HEK293T (cell line): ENCODE measurements around the gene ACO2.

Source experiments
- CTCF ChIA-PET: fragments of 350-600 bp; formaldehyde crosslinking; extraction: SDS; loops from one replicate; lab custom pipeline; 2021; ENCODE audit warnings: antibody characterized with exemption, inconsistent platforms; lab: Yijun Ruan, JAX
- POLR2A ChIA-PET: fragments of 350-600 bp; formaldehyde crosslinking; extraction: SDS; loops from one replicate; lab custom pipeline; 2020; ENCODE audit warnings: antibody characterized with exemption, inconsistent platforms; lab: Yijun Ruan, JAX
- DNase-seq: peaks from one replicate; pipeline ENCODE4 v3.0.0; 2012; ENCODE audit warnings: mixed read lengths; ENCODE audit errors: extremely low spot score
- ARNT ChIP-seq: fragments of 450-650 bp; IDR thresholded peaks from 2 replicates; pipeline ENCODE4 v1.6.1; 2017; ENCODE audit warnings: mild to moderate bottlenecking
- BHLHE40 ChIP-seq: fragments of 450-650 bp; IDR thresholded peaks from 2 replicates; pipeline ENCODE4 v1.6.1; 2016; ENCODE audit warnings: mild to moderate bottlenecking, moderate library complexity, borderline replicate concordance
- CTBP1 ChIP-seq: fragments of 450-650 bp; IDR thresholded peaks from 2 replicates; pipeline ENCODE4 v1.6.1; 2016; ENCODE audit warnings: borderline replicate concordance
- ELF4 ChIP-seq: fragments of 450-650 bp; IDR thresholded peaks from 2 replicates; pipeline ENCODE4 v1.6.1; 2017; ENCODE audit warnings: antibody characterized with exemption
- FOXA1 ChIP-seq: fragments of 450-650 bp; IDR thresholded peaks from 2 replicates; pipeline ENCODE4 v1.6.1; 2016; ENCODE audit warnings: mild to moderate bottlenecking
- FOXK2 ChIP-seq: fragments of 450-650 bp; IDR thresholded peaks from 2 replicates; pipeline ENCODE4 v1.6.1; 2016; ENCODE audit warnings: mild to moderate bottlenecking
- FOXM1 ChIP-seq: fragments of 450-650 bp; IDR thresholded peaks from 2 replicates; pipeline ENCODE4 v1.6.1; 2017; ENCODE audit warnings: mild to moderate bottlenecking, borderline replicate concordance
- HDGF ChIP-seq: fragments of 450-650 bp; IDR thresholded peaks from 2 replicates; pipeline ENCODE4 v1.6.1; 2017; ENCODE audit warnings: antibody characterized with exemption, borderline replicate concordance
- L3MBTL2 ChIP-seq: fragments of 450-650 bp; conservative IDR thresholded peaks from 2 replicates; pipeline ENCODE4 v1.6.1; 2016; ENCODE audit warnings: mild to moderate bottlenecking
- LEF1 ChIP-seq: fragments of 450-650 bp; IDR thresholded peaks from 2 replicates; pipeline ENCODE4 v1.6.1; 2017; ENCODE audit warnings: mild to moderate bottlenecking, borderline replicate concordance
- NFRKB ChIP-seq: fragments of 450-650 bp; IDR thresholded peaks from 2 replicates; pipeline ENCODE4 v1.6.1; 2016; ENCODE audit warnings: mild to moderate bottlenecking, moderate library complexity
- SP1 ChIP-seq: fragments of 450-650 bp; IDR thresholded peaks from 2 replicates; pipeline ENCODE4 v1.6.1; 2017
- SUZ12 ChIP-seq: fragments of 450-650 bp; IDR thresholded peaks from 2 replicates; pipeline ENCODE4 v1.6.1; 2016; ENCODE audit warnings: mild to moderate bottlenecking
- TARDBP ChIP-seq: fragments of 450-650 bp; IDR thresholded peaks from 2 replicates; pipeline ENCODE4 v1.6.1; 2016
- ZNF384 ChIP-seq: fragments of 450-650 bp; IDR thresholded peaks from 2 replicates; pipeline ENCODE4 v1.6.1; 2016
- TF ChIP-seq, protein P1 (sequence below): fragments of 450-650 bp; IDR thresholded peaks from 2 replicates; pipeline ENCODE4 v1.6.1; 2016

The ACO2 gene

DNA sequence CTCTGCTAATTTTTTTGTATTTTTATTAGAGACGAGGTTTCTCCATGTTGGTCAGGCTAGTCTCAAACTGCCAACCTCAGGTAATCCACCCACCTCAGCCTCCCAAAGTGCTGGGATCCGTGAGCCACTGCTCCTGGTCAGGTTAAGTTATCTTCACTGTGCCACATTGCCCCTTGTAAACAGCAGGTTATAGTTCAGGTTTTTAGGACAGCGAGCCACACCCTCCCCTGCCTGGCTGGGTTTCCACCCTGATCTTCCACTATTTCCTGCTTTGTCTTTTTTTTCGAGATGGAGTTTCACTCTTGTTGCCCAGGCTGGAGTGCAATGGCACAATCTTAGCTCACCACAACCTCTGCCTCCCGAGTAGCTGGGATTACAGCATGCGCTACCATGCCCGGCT is 16.1 kb downstream of the ACO2 start:
- ChIA-PET POLR2A (no interaction called here), CTCF (no interaction called here)
- TF ChIP-seq NFRKB = no peak
- TF ChIP-seq ELF4 = no peak
- TF ChIP-seq FOXK2 = no peak
- no peak for TF ChIP-seq HDGF
- no peak for TF ChIP-seq SP1
- DNase-seq = no peak

DNA sequence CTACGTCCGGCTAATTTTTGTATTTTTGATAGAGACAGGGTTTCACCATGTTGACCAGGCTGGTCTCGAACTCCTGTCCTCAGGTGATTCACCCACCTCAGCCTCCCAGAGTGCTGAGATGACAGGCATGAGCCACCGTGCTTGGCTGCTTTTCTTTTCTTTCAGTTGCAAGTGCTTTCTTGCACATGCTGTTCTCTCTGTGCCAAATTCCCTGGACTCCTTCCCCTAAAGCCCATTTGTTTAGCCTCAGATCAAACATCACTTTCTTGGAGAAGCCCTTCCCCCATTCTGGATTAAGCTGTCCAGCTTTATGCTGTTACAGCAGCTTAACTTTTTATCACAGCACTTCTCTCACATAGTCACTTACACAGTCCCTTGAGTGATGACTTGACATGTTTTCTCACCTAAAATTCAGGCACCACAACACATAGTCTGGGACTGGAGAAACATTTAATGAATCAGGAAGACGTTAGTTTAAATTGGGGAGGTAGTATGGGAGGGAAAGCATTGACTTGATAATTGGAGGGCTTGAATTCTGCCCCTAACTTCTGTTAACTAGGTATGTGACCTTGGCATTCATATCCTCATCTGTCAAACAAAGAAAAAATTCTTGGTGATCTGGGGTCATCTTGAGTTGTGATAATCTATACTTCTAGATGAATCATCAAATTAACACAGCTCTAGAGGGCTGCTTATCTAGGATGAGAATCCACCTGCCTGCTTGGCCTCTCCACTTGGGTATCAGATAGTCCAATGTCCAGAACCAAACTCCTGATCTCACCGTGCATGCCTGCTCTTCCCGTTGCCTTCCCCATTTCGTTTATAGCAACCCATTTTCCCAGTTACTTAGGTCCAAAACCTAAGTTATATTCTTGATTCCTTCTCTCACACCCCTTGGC is 18.4 kb downstream of the ACO2 start:
- no peak for TF ChIP-seq L3MBTL2
- TF ChIP-seq, protein P1, sequence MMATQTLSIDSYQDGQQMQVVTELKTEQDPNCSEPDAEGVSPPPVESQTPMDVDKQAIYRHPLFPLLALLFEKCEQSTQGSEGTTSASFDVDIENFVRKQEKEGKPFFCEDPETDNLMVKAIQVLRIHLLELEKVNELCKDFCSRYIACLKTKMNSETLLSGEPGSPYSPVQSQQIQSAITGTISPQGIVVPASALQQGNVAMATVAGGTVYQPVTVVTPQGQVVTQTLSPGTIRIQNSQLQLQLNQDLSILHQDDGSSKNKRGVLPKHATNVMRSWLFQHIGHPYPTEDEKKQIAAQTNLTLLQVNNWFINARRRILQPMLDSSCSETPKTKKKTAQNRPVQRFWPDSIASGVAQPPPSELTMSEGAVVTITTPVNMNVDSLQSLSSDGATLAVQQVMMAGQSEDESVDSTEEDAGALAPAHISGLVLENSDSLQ = no peak
- no peak for TF ChIP-seq FOXA1
- no peak for TF ChIP-seq CTBP1
- no peak for TF ChIP-seq TARDBP
- no peak for TF ChIP-seq HDGF
- no peak for TF ChIP-seq NFRKB
- no peak for TF ChIP-seq LEF1
- TF ChIP-seq FOXM1 = no peak
- no peak for TF ChIP-seq ELF4
- TF ChIP-seq ARNT = no peak
- TF ChIP-seq FOXK2 = no peak
- TF ChIP-seq BHLHE40 = no peak
- no peak for TF ChIP-seq ZNF384
- no peak for TF ChIP-seq SUZ12
- no peak for TF ChIP-seq SP1
- no peak for DNase-seq
- CTCF ChIA-PET = no interaction called here
- POLR2A ChIA-PET = interaction anchor here (0.6 kb wide), 1 partner anchor 39 kb away, joined by 3 read pairs; no protein-coding TSS in a partner anchor

DNA sequence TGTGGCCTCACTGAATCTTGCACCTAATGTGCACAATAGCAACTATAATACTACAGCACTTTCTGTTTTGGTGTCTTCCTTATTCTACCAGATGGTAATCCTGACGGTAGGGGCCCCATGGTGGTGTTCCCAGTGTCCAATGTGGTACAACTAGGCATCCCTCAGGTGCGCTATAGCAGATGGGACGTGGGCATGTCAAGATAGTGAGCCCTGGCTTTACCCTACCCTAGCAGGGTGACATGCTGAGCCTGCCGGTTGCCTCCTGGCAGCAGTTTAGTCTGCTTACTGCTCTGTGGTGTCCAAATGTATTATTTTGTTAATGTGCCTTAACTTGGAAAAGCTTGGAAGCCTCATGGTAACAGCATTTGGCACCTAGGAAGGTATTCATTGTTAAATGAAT is 19.2 kb downstream of the ACO2 start:
- DNase-seq = no peak
- TF ChIP-seq ARNT = no peak
- TF ChIP-seq NFRKB = no peak
- TF ChIP-seq BHLHE40 = no peak
- no peak for TF ChIP-seq FOXA1
- ChIA-PET CTCF (no interaction called here), POLR2A (interaction anchor here (1.2 kb wide), 1 partner anchor 42 kb away, joined by 6 read pairs; the partner anchor contains the start of gene TOB2)

DNA sequence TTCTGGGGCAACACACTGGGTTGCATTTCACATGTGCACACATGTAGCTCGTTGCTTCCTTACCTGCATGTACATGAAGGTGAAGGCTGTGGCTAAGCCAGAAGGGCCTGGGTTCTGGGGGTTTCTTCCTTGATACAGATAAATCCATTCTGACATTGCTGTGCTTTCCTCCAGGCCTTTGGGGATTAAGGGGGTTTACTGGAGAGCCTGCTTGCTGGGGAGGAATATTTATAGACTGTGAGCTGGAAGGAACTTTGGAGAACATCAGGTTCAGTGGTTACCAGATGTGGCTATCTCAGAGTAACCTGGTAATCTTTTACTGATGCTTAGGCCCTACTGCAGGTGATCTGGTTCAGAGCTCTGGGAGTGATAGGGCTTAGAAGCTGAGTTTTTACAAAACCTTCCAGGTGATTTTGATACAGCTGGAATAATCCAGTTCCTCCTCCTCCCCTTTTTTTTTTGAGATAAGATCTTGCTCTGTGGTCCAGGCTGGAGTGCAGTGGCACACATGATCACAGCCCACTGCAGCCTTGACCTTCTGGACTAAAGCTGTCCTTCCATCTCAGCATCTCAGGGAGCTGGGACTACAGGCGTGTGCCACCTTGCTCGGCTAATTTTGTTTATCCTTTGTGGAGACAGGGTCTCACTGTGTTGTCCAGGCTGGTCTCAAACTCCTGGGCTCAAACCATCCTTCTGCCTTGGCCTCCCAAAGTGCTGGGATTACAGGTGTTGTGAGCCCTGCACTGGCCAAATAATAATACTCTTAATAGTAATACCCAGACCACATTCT is 19.9 kb downstream of the ACO2 start:
- POLR2A ChIA-PET = interaction anchor here (0.8 to 1.2 kb wide), 3 partner anchors 11 to 42 kb away, joined by 3 to 6 read pairs (median 4); partner anchors contain the start of gene TOB2

DNA sequence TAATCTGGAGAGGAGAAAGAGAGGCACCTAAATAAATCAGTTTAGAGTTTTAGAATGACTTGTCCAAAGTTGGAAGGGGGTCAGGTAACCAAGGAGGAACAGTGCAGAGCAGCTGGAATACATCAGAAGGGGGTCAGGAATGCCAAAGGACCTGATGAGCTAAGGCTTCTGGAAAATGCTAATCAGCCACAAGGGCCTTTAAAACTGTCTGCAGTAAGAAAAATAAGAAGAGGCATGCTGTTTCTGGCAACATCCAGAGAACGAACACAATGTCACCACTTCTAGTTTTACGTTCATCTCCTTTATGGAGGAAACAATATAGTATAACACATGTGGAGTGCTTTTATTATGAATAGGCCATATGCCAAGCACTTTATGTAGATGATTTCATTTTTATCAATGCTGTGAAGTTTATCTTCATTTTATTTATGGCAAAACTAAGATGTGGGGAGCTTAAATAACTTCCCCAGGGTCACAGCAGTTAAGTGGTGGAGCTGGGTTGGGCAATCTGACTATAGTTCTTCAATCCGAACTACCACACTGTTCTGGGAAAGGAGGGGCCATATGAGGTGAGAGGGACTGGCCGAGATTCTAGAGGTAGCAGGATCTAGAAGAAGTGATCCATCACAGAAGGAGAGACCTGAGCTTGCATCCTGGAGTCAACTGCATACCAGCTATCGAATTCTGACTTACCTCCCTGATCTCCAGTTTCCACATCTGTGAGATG is 22.6 kb downstream of the ACO2 start:
- ChIA-PET POLR2A (interaction anchor here (0.7 to 1.0 kb wide), 2 partner anchors 26 to 45 kb away, joined by 3 read pairs; partner anchors contain the start of gene TOB2), CTCF (interaction anchor here (1.2 kb wide), 1 partner anchor 13 kb away, joined by 6 read pairs; no protein-coding TSS in a partner anchor)
- DNase-seq = no peak
- no peak for TF ChIP-seq ARNT
- TF ChIP-seq, protein P1 = peak; percentile 35; the same call in 1 of the 2 replicates

More for the DNA sequence above, 19.9 kb downstream of the ACO2 start:
- TF ChIP-seq ARNT = no peak
- TF ChIP-seq TARDBP = no peak
- no peak for TF ChIP-seq L3MBTL2
- no peak for TF ChIP-seq FOXK2
- no peak for TF ChIP-seq NFRKB
- TF ChIP-seq FOXA1 = no peak
- TF ChIP-seq ELF4 = no peak
- TF ChIP-seq LEF1 = no peak
- no peak for TF ChIP-seq CTBP1
- no peak for TF ChIP-seq BHLHE40
- no peak for TF ChIP-seq HDGF
- TF ChIP-seq SUZ12 = no peak
- no peak for TF ChIP-seq ZNF384
- TF ChIP-seq FOXM1 = no peak
- no peak for TF ChIP-seq SP1
- TF ChIP-seq, protein P1 = no peak
- no peak for DNase-seq
- CTCF ChIA-PET = no interaction called here
